Measurements from ENCODE around the gene LGALS4.

- no peak for TF ChIP-seq CTCF (IDR thresholded peaks at IDR 0.05)
- TF ChIP-seq POLR2A (IDR thresholded peaks at IDR 0.05), result no peak
Observed at GRCh38 chr19:38774181-38774950, 38.4 kb downstream of the LGALS4 start.

Measured in right lobe of liver (tissue), 4 donors.